HG02588 (cell line): Measurements from ENCODE around the gene ENG.
"Not testable (repeated sequence)": the region's sequence is repeated elsewhere in the genome, so short reads cannot be mapped to it uniquely, and the experiment has no call there.

ENCODE experiments used
- ATAC-seq: cut with Tn5 transposase; IDR thresholded peaks from one replicate; pipeline ENCODE4 v1.9.1; 2021; ENCODE audit warnings: mild to moderate bottlenecking, moderate library complexity; ENCODE audit not compliant: unreplicated experiment

ENG gene

GRCh38 chr9:127878652-127879390 lies 24.4 kb upstream of the ENG start:
- ATAC-seq, result no peak

DNA sequence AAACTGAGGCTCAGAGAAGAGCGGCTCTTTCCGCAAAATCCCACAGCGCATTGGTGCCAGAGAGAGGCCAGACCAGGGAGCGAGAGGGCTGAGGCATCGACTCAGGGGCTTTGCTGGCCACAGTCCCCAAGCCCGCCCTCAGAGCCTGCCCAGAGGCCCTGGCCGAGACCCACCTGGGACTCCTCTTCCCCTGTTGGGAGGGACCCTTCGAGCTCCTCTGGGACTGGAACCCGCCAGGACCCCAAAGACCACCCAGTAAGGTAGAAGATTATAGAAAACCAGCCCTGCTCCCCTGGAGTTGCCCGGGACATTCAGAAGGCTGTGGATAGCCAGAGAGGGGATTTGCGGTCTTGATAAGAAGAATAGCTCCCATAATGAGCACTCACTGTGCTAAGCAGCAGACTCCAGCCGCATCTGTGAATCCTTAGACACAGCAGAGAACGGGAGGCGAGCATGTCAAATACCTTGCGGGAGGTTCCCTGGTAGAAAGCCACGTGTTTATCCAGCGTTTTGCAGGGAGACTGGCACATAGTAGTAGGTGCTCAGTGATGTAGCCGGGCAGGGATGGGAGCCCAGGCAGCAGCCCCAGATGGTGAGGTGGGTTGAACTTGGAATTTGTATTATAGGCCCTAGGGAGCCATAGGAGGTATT lies 23.7 kb upstream of the ENG start:
- ATAC-seq, result no peak

GRCh38 chr9:127877566-127877998 lies 23.1 kb upstream of the ENG start, which contains the start of gene AK1:
TSS of gene AK1 (minus strand) at chr9:127877675. CDS start at chr9:127874617, 3,058 bp downstream.
- ATAC-seq, result no peak

- ATAC-seq, result no peak
Measured at GRCh38 chr9:127876764-127877562, 22.5 kb upstream of the ENG start.

DNA sequence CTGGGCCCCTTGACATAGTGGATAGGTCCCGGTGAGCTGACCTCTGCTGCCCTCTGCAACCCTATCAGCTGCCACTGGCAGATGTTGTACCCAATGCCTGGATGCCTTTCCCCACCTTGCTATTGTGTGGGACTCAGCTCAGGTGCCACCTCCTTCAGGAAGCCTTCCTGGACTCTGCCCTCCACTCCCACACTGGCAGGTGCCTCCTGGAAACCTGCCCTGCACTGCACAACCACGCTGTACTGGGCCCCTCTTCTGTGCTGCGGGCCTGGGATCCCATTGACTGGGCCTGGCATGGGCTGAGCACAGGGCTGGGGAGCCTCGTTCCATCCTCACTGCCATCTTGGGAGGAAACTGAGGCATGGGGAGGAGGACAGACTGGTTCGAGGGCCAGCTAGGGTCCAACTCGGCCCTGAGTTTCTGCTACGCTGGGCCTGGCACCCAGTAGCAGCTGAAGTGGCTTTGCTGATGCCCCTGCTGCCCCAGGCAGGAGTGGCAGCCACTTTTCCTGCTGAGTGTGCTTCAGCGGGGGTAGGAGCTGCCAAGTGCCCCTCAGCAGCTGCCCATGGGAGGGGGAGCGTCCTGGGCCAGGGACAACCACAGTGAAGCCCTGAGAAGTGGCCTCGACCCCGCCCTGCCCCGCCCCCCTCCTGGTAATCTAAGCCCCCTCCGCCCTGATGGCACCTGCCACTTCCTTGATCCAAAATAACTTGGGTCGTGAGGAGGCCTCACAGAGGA lies 21.7 kb upstream of the ENG start:
- no peak for ATAC-seq

- ATAC-seq, result no peak
Measured at GRCh38 chr9:127875306-127875966, 21.0 kb upstream of the ENG start.

- no peak for ATAC-seq
Measured at GRCh38 chr9:127874301-127875221, 20.1 kb upstream of the ENG start.

- ATAC-seq, result no peak
Measured at GRCh38 chr9:127873886-127874285, 19.4 kb upstream of the ENG start.

- no peak for ATAC-seq
Measured at GRCh38 chr9:127873223-127873691, 18.8 kb upstream of the ENG start.

- ATAC-seq, result no peak
Measured at GRCh38 chr9:127872369-127873222, 18.1 kb upstream of the ENG start.

GRCh38 chr9:127871531-127871930 lies 17.1 kb upstream of the ENG start:
- ATAC-seq, result no peak

DNA sequence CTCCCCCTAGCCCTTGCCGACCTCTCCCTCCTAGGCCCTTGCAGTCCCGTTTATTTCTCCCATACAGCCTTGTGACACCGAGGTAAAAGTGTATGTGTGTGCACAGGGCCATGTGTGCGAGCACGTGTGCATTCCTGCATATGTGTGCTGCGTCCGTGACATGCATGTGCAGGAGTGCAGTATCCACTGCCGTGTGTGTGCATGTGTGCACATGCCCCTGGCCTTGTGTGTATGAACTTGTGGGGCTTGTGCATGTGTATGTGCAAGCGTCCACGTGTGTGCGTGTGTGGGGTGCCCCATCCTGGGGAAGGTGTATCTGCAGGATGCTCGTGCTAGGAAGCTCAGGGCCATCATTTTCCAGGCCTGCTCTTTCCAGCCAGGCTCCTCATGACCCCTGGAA lies 16.4 kb upstream of the ENG start:
- no peak for ATAC-seq

DNA sequence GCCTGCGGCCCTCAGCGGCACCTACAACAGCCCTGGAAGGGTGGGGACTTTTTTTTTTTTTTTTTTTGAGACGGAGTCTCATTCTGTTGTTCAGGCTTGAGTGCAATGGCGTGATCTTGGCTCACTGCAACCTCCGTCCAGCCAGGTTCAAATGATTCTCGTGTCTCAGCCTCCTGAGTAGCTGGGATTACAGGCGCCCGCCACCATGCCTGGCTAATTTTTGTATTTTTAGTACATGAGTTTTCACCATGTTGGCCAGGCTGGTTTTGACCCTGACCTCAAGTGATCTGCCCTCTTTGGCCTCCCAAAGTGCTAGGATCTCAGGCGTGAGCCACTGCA lies 15.7 kb upstream of the ENG start:
- ATAC-seq, result not testable (repeated sequence)

DNA sequence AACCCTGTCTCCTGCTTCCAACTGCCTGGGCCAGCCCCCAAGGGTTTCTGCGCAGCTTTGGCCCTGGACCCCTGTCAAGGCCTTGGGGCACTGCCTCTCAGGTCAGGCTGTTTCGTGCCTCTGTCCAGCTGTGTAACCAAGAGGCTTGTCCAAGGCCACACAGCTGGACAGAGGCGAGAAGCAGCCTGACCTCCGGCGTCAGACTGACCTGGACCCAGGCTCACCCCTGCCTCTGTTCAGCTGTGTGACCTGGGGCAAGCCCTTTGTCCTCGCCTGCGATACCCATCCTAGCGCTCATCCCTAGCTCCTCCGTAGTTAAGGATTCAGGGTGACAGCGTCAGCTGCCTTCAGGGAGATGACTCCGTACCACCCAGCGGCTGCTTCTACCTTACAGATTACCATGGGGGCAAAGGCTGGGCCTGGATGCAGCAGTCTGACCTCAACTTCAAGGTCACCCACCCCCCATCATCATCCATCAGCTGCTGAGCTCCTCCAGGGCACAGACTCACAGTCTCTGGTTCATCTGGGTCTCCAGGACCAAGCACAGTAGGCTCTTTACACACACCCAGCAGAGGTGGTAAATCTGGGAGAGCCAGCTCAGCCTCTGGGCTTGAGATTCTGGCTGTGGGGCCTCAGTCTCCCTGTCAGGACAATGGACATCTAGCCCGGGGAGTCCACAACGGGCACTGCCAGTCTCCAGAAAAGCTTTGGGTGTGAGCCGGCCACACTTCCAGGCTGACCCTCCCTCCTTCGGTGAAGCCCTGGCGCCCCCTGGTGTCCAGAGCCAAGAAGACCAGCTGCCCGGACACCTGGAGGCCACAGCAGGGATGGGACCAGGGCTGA lies 15.1 kb upstream of the ENG start:
- no peak for ATAC-seq

DNA sequence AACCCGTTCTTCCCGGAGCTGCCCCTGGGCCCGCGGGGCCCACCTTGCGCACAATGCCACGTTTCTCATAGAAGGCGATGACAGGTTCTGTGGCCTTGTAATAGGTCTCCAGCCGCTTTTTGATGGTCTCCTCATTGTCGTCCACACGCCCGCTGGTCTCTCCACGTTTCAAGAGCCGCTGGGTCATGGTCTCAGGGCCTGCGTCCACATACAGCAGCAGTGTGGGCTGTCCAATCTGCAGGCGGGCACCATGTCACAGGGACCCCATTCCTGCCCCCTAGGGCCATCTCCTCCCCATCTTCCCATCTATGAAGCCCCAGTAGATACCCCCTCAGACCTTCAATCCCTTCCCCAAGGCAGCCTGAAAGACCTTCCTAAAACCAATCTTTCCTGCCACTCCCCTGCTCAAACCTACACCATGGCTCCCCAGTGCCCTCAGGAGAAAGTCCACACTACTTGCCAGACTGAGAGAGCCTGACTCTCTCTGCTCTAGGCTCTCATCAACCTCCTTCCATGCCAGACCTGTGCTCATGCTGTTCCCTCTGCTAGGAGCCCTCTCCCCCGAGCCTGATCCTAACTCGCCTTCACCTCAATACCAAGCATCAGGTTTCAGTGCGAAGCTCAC lies 13.9 kb upstream of the ENG start:
- no peak for ATAC-seq

GRCh38 chr9:127867356-127868277 lies 13.2 kb upstream of the ENG start:
- ATAC-seq, result no peak
